ENCODE results near the gene GOLGB1. TPM values are rescaled to one million over a fixed set of nuclear protein-coding genes. Genes with fewer than 3 reads are reported as not detected.

Gene GOLGB1
- total and polyA plus RNA-seq, 2 of the 4 experiments (the other 2 are of a cell fraction): 13.3 to 30.3 TPM

GRCh38 chr3:121677141-121677540 is 72.4 kb downstream of the GOLGB1 start:
- WGBS, 2 experiments (ENCODE audit: extremely low coverage in 2 of 2, insufficient read length in 1 of 2): no CpG with 5 or more reads among the region's 2 CpGs
- H4K91ac ChIP-seq (ENCODE audit: insufficient read depth, low read depth, low read length): no peak overlapping the region
- no peaks in the 10 kb centered on the region for H4K20me1 ChIP-seq (ENCODE audit: insufficient read depth, low read length)
- no peak overlapping the region for H4K8ac ChIP-seq (ENCODE audit: low read depth in 2 of 2, low read length in 2 of 2)
- no peak overlapping the region for H3K4me3 ChIP-seq (ENCODE audit: insufficient read depth, low read depth, low read length)
- no peak for TF ChIP-seq MXI1 (IDR thresholded peaks at IDR 0.05; ENCODE audit: borderline replicate concordance, low read depth, low read length)
- TF ChIP-seq CEBPB (IDR thresholded peaks at IDR 0.05; ENCODE audit: low read depth, low read length): no peak
- no peak for TF ChIP-seq USF2 (IDR thresholded peaks at IDR 0.05; ENCODE audit: low read depth, low read length)
- no peak for TF ChIP-seq SMC3 (IDR thresholded peaks at IDR 0.05; ENCODE audit: low read depth, low read length)
- TF ChIP-seq MAFK (IDR thresholded peaks at IDR 0.05; ENCODE audit: low read depth, low read length): no peak
- TF ChIP-seq NFE2L2 (IDR thresholded peaks at IDR 0.05; ENCODE audit: low read depth, low read length): no peak
- TF ChIP-seq FOS (IDR thresholded peaks at IDR 0.05; ENCODE audit: low read depth, low read length): no peak
- TF ChIP-seq BHLHE40 (IDR thresholded peaks at IDR 0.05; ENCODE audit: low read depth, low read length): no peak
- TF ChIP-seq RAD21 (IDR thresholded peaks at IDR 0.05; ENCODE audit: low read length): no peak
- TF ChIP-seq CTCF (conservative IDR thresholded peaks at IDR 0.05; ENCODE audit: low read depth, low read length): no peak
- TF ChIP-seq RCOR1 (IDR thresholded peaks at IDR 0.05; ENCODE audit: insufficient replicate concordance, low read length): no peak
- no peak for TF ChIP-seq MAZ (IDR thresholded peaks at IDR 0.05; ENCODE audit: borderline replicate concordance, low read depth, low read length)
- no peak for TF ChIP-seq ELK1 (IDR thresholded peaks at IDR 0.05; ENCODE audit: borderline replicate concordance, low read depth, low read length)
- TF ChIP-seq POLR2A (IDR thresholded peaks at IDR 0.05; ENCODE audit: low read depth, low read length): no peak
- no peak for TF ChIP-seq CHD1 (IDR thresholded peaks at IDR 0.05; ENCODE audit: low read depth, low read length)
- no peak for TF ChIP-seq RFX5 (IDR thresholded peaks at IDR 0.05; ENCODE audit: low read depth, low read length)
- no peak overlapping the region for H3K27ac ChIP-seq (ENCODE audit: insufficient read depth, low read length)
- dilution Hi-C loops (cut with HindIII; ENCODE audit: low sequenced_read_pairs, unreplicated experiment): no loop called here
- H3K9ac ChIP-seq (ENCODE audit: low read depth, low read length): no peak overlapping the region
- DNase-seq (no peak), ATAC-seq (ENCODE audit: low read depth) (no peak)
- H2AK9ac ChIP-seq (replicated peaks; ENCODE audit: low read depth, low read length, poor library complexity): no peak overlapping the region
- H3K18ac ChIP-seq (ENCODE audit: low read depth, low read length): no peak overlapping the region
- ChIA-PET POLR2A (ENCODE audit: unreplicated experiment) (no interaction called here), CTCF (no interaction called here)
- no TSS peak for BruUV-seq (replicated peaks)
- H3K9me3 ChIP-seq (ENCODE audit: control insufficient read depth, insufficient read depth, low read length): no peaks in the 10 kb centered on the region
- H3K4me1 ChIP-seq (ENCODE audit: control insufficient read depth, insufficient read depth, low read length): no peaks in the 10 kb centered on the region
- H3K4me2 ChIP-seq (ENCODE audit: low read depth, low read length): no peak overlapping the region
- no peak overlapping the region for H2BK15ac ChIP-seq (ENCODE audit: low read depth, low read length)
- H4K5ac ChIP-seq (ENCODE audit: low read depth, low read length): no peak overlapping the region
- no peak overlapping the region for H3K56ac ChIP-seq (ENCODE audit: extremely low read depth, insufficient read depth, low read length)
- H2BK120ac ChIP-seq (ENCODE audit: low read depth, low read length): no peak overlapping the region
- H3K36me3 ChIP-seq (ENCODE audit: control insufficient read depth, insufficient read depth, low read length): peaks cover 27% of the 10 kb centered on the region
- no peak overlapping the region for H3K14ac ChIP-seq (replicated peaks; ENCODE audit: low read depth, low read length)
- H2AK5ac ChIP-seq (ENCODE audit: low read depth, low read length): no peak overlapping the region
- no peak overlapping the region for H2AFZ ChIP-seq (replicated peaks; ENCODE audit: low read length, poor library complexity)
- 0 out of 4 replicates have a peak, but pooled peaks cover 0 to 4% of the 10 kb centered on the region in 2 experiments for H3K79me1 ChIP-seq (ENCODE audit: low read depth in 1 of 2, low read length in 2 of 2)
- H3K4ac ChIP-seq (ENCODE audit: low read depth, low read length): no peak overlapping the region
- intact Hi-C loops (cut with micrococcal nuclease): loop anchor here (5.0 kb wide), 1 partner anchor 35 kb away; no protein-coding TSS in a partner anchor
- no peaks in the 10 kb centered on the region for H3K27me3 ChIP-seq (ENCODE audit: control insufficient read depth, insufficient read depth, low read length)
- H3K23ac ChIP-seq (ENCODE audit: low read depth, low read length): no peak overlapping the region
- in situ Hi-C loops (cut with MboI; ENCODE audit: low sequenced_read_pairs): no loop called here
- peaks cover 3% of the 10 kb centered on the region; the same call in 1 of the 2 replicates for H3K9me1 ChIP-seq (ENCODE audit: insufficient read depth, low read length)
- H2BK20ac ChIP-seq (ENCODE audit: low read depth, low read length): no peak overlapping the region
- H2BK5ac ChIP-seq (ENCODE audit: low read depth, low read length, poor library complexity, severe bottlenecking): no peak overlapping the region
